ENCODE results near the gene GPC2. TPM values are rescaled to one million over a fixed set of nuclear protein-coding genes. Genes with fewer than 3 reads are reported as not detected.
A peak's percentile ranks its signal among the peaks of the same experiment; 100 is the strongest.

GPC2 gene
- total and polyA plus RNA-seq, 2 experiments from 2014 or later = 0.16 to 0.22 TPM

GRCh38 chr7:100155553-100156317, 21.4 kb downstream of the GPC2 start:
- no peak overlapping the region for H3K4me2 ChIP-seq (ENCODE audit: unreplicated experiment)
- no peaks in the 10 kb centered on the region; the same call in 1 of the 2 replicates for H3K36me3 ChIP-seq (ENCODE audit: low read depth)
- H3K9ac ChIP-seq = no peak overlapping the region
- peaks cover 5% of the 10 kb centered on the region; the same call in 1 of the 2 replicates for H3K4me1 ChIP-seq (ENCODE audit: insufficient read depth)
- H3K79me2 ChIP-seq (ENCODE audit: insufficient read depth) = peaks cover 28% of the 10 kb centered on the region
- no peak overlapping the region for H3K27ac ChIP-seq
- no peaks in the 10 kb centered on the region for H3K27me3 ChIP-seq (replicated peaks; ENCODE audit: insufficient read depth)
- no peaks in the 10 kb centered on the region; the same call in 1 of the 2 replicates for H4K20me1 ChIP-seq (ENCODE audit: insufficient read depth)
- H3K9me2 ChIP-seq (ENCODE audit: insufficient read depth) = no peaks in the 10 kb centered on the region
- H3F3A ChIP-seq (ENCODE audit: insufficient read depth) = 0 out of 2 replicates have a peak, but pooled peaks cover 6% of the 10 kb centered on the region
- TF ChIP-seq EZH2phosphoT487 (IDR thresholded peaks at IDR 0.05; ENCODE audit: insufficient read depth, low read depth) = no peak
- no peak for TF ChIP-seq EZH2 (IDR thresholded peaks at IDR 0.05; ENCODE audit: insufficient read depth, poor library complexity, severe bottlenecking)
- 85 to 89% methylated on average over 20 of the region's 20 CpGs for WGBS, 2 experiments (ENCODE audit: low coverage in 1 of 2, low lambda C conversion rate in 2 of 2, missing lambda C conversion rate in 2 of 2)
- in situ Hi-C loops (cut with MboI) = no loop called here
- DNase-seq = no peak
- H2AFZ ChIP-seq = no peak overlapping the region
- H3K9me3 ChIP-seq (ENCODE audit: low read depth) = no peaks in the 10 kb centered on the region
- H3K4me3 ChIP-seq = no peak overlapping the region

GRCh38 chr7:100154651-100155491, 22.3 kb downstream of the GPC2 start:
- peaks cover 6% of the 10 kb centered on the region; the same call in 1 of the 2 replicates for H3F3A ChIP-seq (ENCODE audit: insufficient read depth)
- in situ Hi-C loops (cut with MboI) = no loop called here
- H2AFZ ChIP-seq = no peak overlapping the region
- no peak overlapping the region for H3K4me3 ChIP-seq
- TF ChIP-seq EZH2phosphoT487 (IDR thresholded peaks at IDR 0.05; ENCODE audit: insufficient read depth, low read depth) (no peak), EZH2 (IDR thresholded peaks at IDR 0.05; ENCODE audit: insufficient read depth, poor library complexity, severe bottlenecking) (no peak)
- no peaks in the 10 kb centered on the region; the same call in 1 of the 2 replicates for H4K20me1 ChIP-seq (ENCODE audit: insufficient read depth)
- no peak overlapping the region for H3K9ac ChIP-seq
- no peak overlapping the region for H3K27ac ChIP-seq
- H3K9me3 ChIP-seq (ENCODE audit: low read depth) = no peaks in the 10 kb centered on the region
- H3K27me3 ChIP-seq (replicated peaks; ENCODE audit: insufficient read depth) = no peaks in the 10 kb centered on the region
- no peak for DNase-seq
- no peak overlapping the region for H3K4me2 ChIP-seq (ENCODE audit: unreplicated experiment)
- H3K79me2 ChIP-seq (ENCODE audit: insufficient read depth) = peaks cover 34% of the 10 kb centered on the region
- H3K4me1 ChIP-seq (ENCODE audit: insufficient read depth) = peaks cover 9% of the 10 kb centered on the region; the same call in 1 of the 2 replicates
- no peaks in the 10 kb centered on the region for H3K9me2 ChIP-seq (ENCODE audit: insufficient read depth)
- H3K36me3 ChIP-seq (ENCODE audit: low read depth) = no peaks in the 10 kb centered on the region; the same call in 1 of the 2 replicates
- WGBS, 2 experiments (ENCODE audit: low coverage in 1 of 2, low lambda C conversion rate in 2 of 2, missing lambda C conversion rate in 2 of 2) = 68 to 71% methylated on average over 21 to 29 of the region's 30 CpGs

- DNase-seq = peak; percentile 34
- no peak overlapping the region for H2AFZ ChIP-seq
- no peak overlapping the region for H3K4me3 ChIP-seq
- H3K27me3 ChIP-seq (replicated peaks; ENCODE audit: insufficient read depth) = no peaks in the 10 kb centered on the region
- WGBS, 2 experiments (ENCODE audit: low coverage in 1 of 2, low lambda C conversion rate in 2 of 2, missing lambda C conversion rate in 2 of 2) = 74 to 77% methylated on average over 16 of the region's 16 CpGs
- in situ Hi-C loops (cut with MboI) = no loop called here
- no peaks in the 10 kb centered on the region for H3K9me3 ChIP-seq (ENCODE audit: low read depth)
- no peak overlapping the region for H3K4me2 ChIP-seq (ENCODE audit: unreplicated experiment)
- no peak overlapping the region for H3K27ac ChIP-seq
- peaks cover 9% of the 10 kb centered on the region; the same call in 1 of the 2 replicates for H3K4me1 ChIP-seq (ENCODE audit: insufficient read depth)
- H3K9ac ChIP-seq = no peak overlapping the region
- H4K20me1 ChIP-seq (ENCODE audit: insufficient read depth) = no peaks in the 10 kb centered on the region; the same call in 1 of the 2 replicates
- H3K79me2 ChIP-seq (ENCODE audit: insufficient read depth) = peaks cover 44% of the 10 kb centered on the region
- TF ChIP-seq EZH2 (IDR thresholded peaks at IDR 0.05; ENCODE audit: insufficient read depth, poor library complexity, severe bottlenecking) = no peak
- no peak for TF ChIP-seq EZH2phosphoT487 (IDR thresholded peaks at IDR 0.05; ENCODE audit: insufficient read depth, low read depth)
- no peaks in the 10 kb centered on the region for H3K9me2 ChIP-seq (ENCODE audit: insufficient read depth)
- peaks cover 6% of the 10 kb centered on the region; the same call in 1 of the 2 replicates for H3F3A ChIP-seq (ENCODE audit: insufficient read depth)
- H3K36me3 ChIP-seq (ENCODE audit: low read depth) = no peaks in the 10 kb centered on the region; the same call in 1 of the 2 replicates
These were observed 23.3 kb downstream of the GPC2 start for GRCh38 chr7:100153708-100154535.

Data from GM23248 (cell line).